ENCODE measurements around the gene NPM1.

The NPM1 gene

GRCh38 chr5:171421331-171422262 lies 33.9 kb downstream of the NPM1 start:
- DNase-seq (ENCODE audit: insufficient read length, low spot score) (no peak), FAIRE-seq (no peak)
- TF ChIP-seq CTCF (IDR thresholded peaks at IDR 0.05; ENCODE audit: insufficient read depth, missing control alignments), result no peak

- TF ChIP-seq CTCF (IDR thresholded peaks at IDR 0.05; ENCODE audit: insufficient read depth, missing control alignments), result no peak
- FAIRE-seq (no peak), DNase-seq (ENCODE audit: insufficient read length, low spot score) (no peak)
Measured at GRCh38 chr5:171422495-171422894, 34.8 kb downstream of the NPM1 start.

GRCh38 chr5:171422902-171423663 lies 35.4 kb downstream of the NPM1 start:
- no peak for TF ChIP-seq CTCF (IDR thresholded peaks at IDR 0.05; ENCODE audit: insufficient read depth, missing control alignments)

GRCh38 chr5:171424726-171425125 lies 37.1 kb downstream of the NPM1 start:
- no peak for FAIRE-seq
- no peak for DNase-seq (ENCODE audit: insufficient read length, low spot score)
- no peak for TF ChIP-seq CTCF (IDR thresholded peaks at IDR 0.05; ENCODE audit: insufficient read depth, missing control alignments)

More at GRCh38 chr5:171422902-171423663, 35.4 kb downstream of the NPM1 start:
- DNase-seq (ENCODE audit: insufficient read length, low spot score) (no peak), FAIRE-seq (no peak)

GRCh38 chr5:171425596-171426244 lies 38.1 kb downstream of the NPM1 start:
- no peak for TF ChIP-seq CTCF (IDR thresholded peaks at IDR 0.05; ENCODE audit: insufficient read depth, missing control alignments)
- DNase-seq (ENCODE audit: insufficient read length, low spot score), result no peak
- no peak for FAIRE-seq

GRCh38 chr5:171426266-171426665 lies 38.6 kb downstream of the NPM1 start:
- DNase-seq (ENCODE audit: insufficient read length, low spot score) (no peak), FAIRE-seq (no peak)
- no peak for TF ChIP-seq CTCF (IDR thresholded peaks at IDR 0.05; ENCODE audit: insufficient read depth, missing control alignments)

All from D721Med (cell line).